NCI-H146 treated with DMSO at 0.1 percent for 48 hours (cell line): ENCODE results near the gene TMEM39B.
"Not testable (repeated sequence)": the region's sequence is repeated elsewhere in the genome, so short reads cannot be mapped to it uniquely, and the experiment has no call there.

Experiments
- DNase-seq: peaks from one replicate; lab custom pipeline; 2025; ENCODE audit not compliant: unreplicated experiment; lab: John Stamatoyannopoulos, UW

TMEM39B gene

GRCh38 chr1:32072622-32073298 lies at the start of gene TMEM39B:
Gene TMEM39B, plus strand, starts transcription at chr1:32072939. Its CDS starts 109 bp downstream, at chr1:32073048.
- peak; percentile 75 for DNase-seq

GRCh38 chr1:32023351-32023750 lies 49.4 kb upstream of the TMEM39B start:
- DNase-seq, result no peak

GRCh38 chr1:32025515-32025914 lies 47.2 kb upstream of the TMEM39B start:
- DNase-seq, result no peak

GRCh38 chr1:32028746-32029145 lies 44.0 kb upstream of the TMEM39B start:
- no peak for DNase-seq

- DNase-seq, result no peak
These were observed 41.0 kb upstream of the TMEM39B start for GRCh38 chr1:32031578-32032274.

- DNase-seq, result no peak
These were observed 40.5 kb upstream of the TMEM39B start for GRCh38 chr1:32032275-32032615.

- DNase-seq, result no peak
These were observed 37.6 kb upstream of the TMEM39B start for GRCh38 chr1:32035119-32035518.

GRCh38 chr1:32040711-32041110 lies 32.0 kb upstream of the TMEM39B start:
- DNase-seq, result no peak

- no peak for DNase-seq
These were observed 30.4 kb upstream of the TMEM39B start for GRCh38 chr1:32042330-32042729.

- no peak for DNase-seq
These were observed 28.5 kb upstream of the TMEM39B start for GRCh38 chr1:32044234-32044633.

GRCh38 chr1:32045772-32046171 lies 27.0 kb upstream of the TMEM39B start:
- DNase-seq, result no peak

- no peak for DNase-seq
These were observed 25.0 kb upstream of the TMEM39B start for GRCh38 chr1:32047701-32048100.

- no peak for DNase-seq
These were observed 24.3 kb upstream of the TMEM39B start for GRCh38 chr1:32048440-32048839.

GRCh38 chr1:32051706-32052105 lies 21.0 kb upstream of the TMEM39B start:
- no peak for DNase-seq

GRCh38 chr1:32052887-32053286 lies 19.9 kb upstream of the TMEM39B start:
- no peak for DNase-seq

GRCh38 chr1:32055416-32055815 lies 17.3 kb upstream of the TMEM39B start:
- no peak for DNase-seq

- no peak for DNase-seq
These were observed 16.1 kb upstream of the TMEM39B start for GRCh38 chr1:32056598-32056997.

GRCh38 chr1:32060914-32061313 lies 11.8 kb upstream of the TMEM39B start:
- no peak for DNase-seq

GRCh38 chr1:32062867-32063230 lies 9.9 kb upstream of the TMEM39B start:
- no peak for DNase-seq

GRCh38 chr1:32063261-32063681 lies 9.5 kb upstream of the TMEM39B start:
- DNase-seq, result peak; percentile 2

- not testable (repeated sequence) for DNase-seq
These were observed 6.9 kb upstream of the TMEM39B start for GRCh38 chr1:32065613-32066488.

- no peak for DNase-seq
These were observed 6.3 kb upstream of the TMEM39B start for GRCh38 chr1:32066489-32066873.
